H1 (cell line): ENCODE data around the gene CALHM2. TPM values are rescaled to one million over a fixed set of nuclear protein-coding genes. Genes with fewer than 3 reads are reported as not detected.

Experiments used
- CTCF ChIA-PET: fragments of 300-600 bp; sonication (Branson Sonifier 250); formaldehyde crosslinking; loops from one replicate; lab custom pipeline; 2021; ENCODE audit not compliant: partially characterized antibody; lab: Charles Lee
- POLR2A ChIA-PET: fragments of 300-600 bp; sonication (Branson Sonifier 250); formaldehyde crosslinking; loops from one replicate; lab custom pipeline; 2021; ENCODE audit warnings: inconsistent platforms; ENCODE audit not compliant: partially characterized antibody; lab: Charles Lee
- DNase-seq, 2 experiments: peaks; one replicate each; pipeline versions ENCODE4 v3.0.0 to v3.0.0-alpha.2; 2010 to 2022; ENCODE audit warnings: low spot score in 2 of 2, low read depth in 1 of 2, mixed read lengths in 1 of 2
- FAIRE-seq: peaks from 2 replicates; lab custom pipeline; 2011; peaks lifted over from hg19 to GRCh38; lab: Jason Lieb, UNC
- H2AFZ ChIP-seq: 2 replicates; pipeline ENCODE4 v1.8.1; 2012; ENCODE audit warnings: low read length, inconsistent platforms
- H2AK5ac ChIP-seq: 2 replicates; pipeline ENCODE4 v1.6.1; 2013; ENCODE audit warnings: low read depth, low read length
- H2BK120ac ChIP-seq: replicated peaks from 2 replicates; pipeline ENCODE3; 2013; ENCODE audit warnings: low read depth, low read length, inconsistent platforms
- H2BK12ac ChIP-seq: 2 replicates; pipeline ENCODE4 v1.6.1; 2013; ENCODE audit warnings: low read depth, low read length
- H2BK15ac ChIP-seq: 2 replicates; pipeline ENCODE4 v1.6.1; 2013; ENCODE audit warnings: low read length
- H2BK20ac ChIP-seq: 2 replicates; pipeline ENCODE4 v1.6.1; 2013; ENCODE audit warnings: low read length
- H2BK5ac ChIP-seq: 2 replicates; pipeline ENCODE4 v1.6.1; 2013; ENCODE audit warnings: low read depth, low read length
- H3K14ac ChIP-seq: 2 replicates; pipeline ENCODE4 v1.6.1; 2013; ENCODE audit warnings: inconsistent platforms; ENCODE audit not compliant: insufficient read length
- H3K18ac ChIP-seq: 2 replicates; pipeline ENCODE4 v1.6.1; 2013; ENCODE audit warnings: low read length; ENCODE audit errors: extremely low read depth
- H3K23ac ChIP-seq: 2 replicates; pipeline ENCODE4 v1.6.1; 2013; ENCODE audit warnings: inconsistent platforms; ENCODE audit not compliant: insufficient read length
- H3K23me2 ChIP-seq: 2 replicates; pipeline ENCODE4 v1.6.1; 2013; ENCODE audit warnings: low read depth, low read length
- H3K27ac ChIP-seq: 2 replicates; pipeline ENCODE4 v1.6.1; 2011; ENCODE audit warnings: low read depth, low read length, inconsistent platforms
- H3K27me3 ChIP-seq, 4 experiments: replicated peaks in 1 of 4; 1 replicate in 1 of 4; 2 replicates in 3 of 4; pipeline versions ENCODE4 v1.6.1 to v1.8.1; 2011 to 2013; ENCODE audit warnings: low read length in 3 of 4, mild to moderate bottlenecking in 3 of 4, inconsistent platforms in 2 of 4, mixed read lengths in 2 of 4, moderate library complexity in 1 of 4; ENCODE audit not compliant: control insufficient read depth in 3 of 4, insufficient read depth in 3 of 4; ENCODE audit errors: extremely low read depth in 1 of 4
- H3K36me3 ChIP-seq, 4 experiments: 2 replicates each; pipeline versions ENCODE4 v1.6.1 to v1.8.1; 2011 to 2013; ENCODE audit warnings: mild to moderate bottlenecking in 4 of 4, low read length in 3 of 4, moderate library complexity in 2 of 4, control low read depth in 1 of 4, inconsistent platforms in 1 of 4; ENCODE audit not compliant: insufficient read depth in 4 of 4, control insufficient read depth in 2 of 4
- H3K4ac ChIP-seq: replicated peaks from 2 replicates; pipeline ENCODE3; 2013; ENCODE audit warnings: low read length, low read depth, mixed read lengths, inconsistent platforms; ENCODE audit not compliant: insufficient read length
- H3K4me1 ChIP-seq, 4 experiments: replicated peaks in 1 of 4; 1 replicate in 1 of 4; 2 replicates in 3 of 4; pipeline versions ENCODE4 v1.6.1 to v1.8.1; 2011 to 2013; ENCODE audit warnings: low read length in 3 of 4, inconsistent platforms in 2 of 4, mixed read lengths in 1 of 4; ENCODE audit not compliant: insufficient read depth in 4 of 4, control insufficient read depth in 3 of 4
- H3K4me2 ChIP-seq, 2 experiments: 2 replicates each; pipeline versions ENCODE4 v1.6.1 to v1.8.1; 2011 to 2013; ENCODE audit warnings: low read depth in 2 of 2, low read length in 2 of 2, control low read depth in 1 of 2, inconsistent platforms in 1 of 2, mild to moderate bottlenecking in 1 of 2; ENCODE audit not compliant: insufficient read depth in 1 of 2
- H3K4me3 ChIP-seq, 4 experiments: fragments of 200-600, 300-600 bp in 1 of 4; sonication (generic), shearing (Covaris generic), sonication (Bioruptor Twin) in 1 of 4; 2 replicates each; pipeline versions ENCODE4 v1.5.1 to v1.8.1; 2011 to 2016; ENCODE audit warnings: low read length in 4 of 4, low read depth in 3 of 4, control low read depth in 2 of 4, inconsistent platforms in 2 of 4, mild to moderate bottlenecking in 2 of 4, mixed read lengths in 1 of 4, moderate library complexity in 1 of 4; ENCODE audit not compliant: insufficient read depth in 2 of 4; ENCODE audit errors: extremely low read depth in 1 of 4
- H3K56ac ChIP-seq: replicated peaks from 2 replicates; pipeline ENCODE3; 2013; ENCODE audit warnings: low read depth, mild to moderate bottlenecking, mixed read lengths, low read length, inconsistent platforms; ENCODE audit not compliant: insufficient read length
- H3K79me1 ChIP-seq: 2 replicates; pipeline ENCODE4 v1.6.1; 2013; ENCODE audit warnings: low read depth, low read length, control low read depth
- H3K79me2 ChIP-seq, 2 experiments: 2 replicates each; pipeline versions ENCODE4 v1.6.1 to v1.8.1; 2012 to 2013; ENCODE audit warnings: low read length in 2 of 2, mild to moderate bottlenecking in 2 of 2, inconsistent platforms in 1 of 2; ENCODE audit not compliant: insufficient read depth in 2 of 2, control insufficient read depth in 1 of 2
- H3K9ac ChIP-seq, 4 experiments: replicated peaks in 1 of 4; 1 replicate in 1 of 4; 2 replicates in 3 of 4; pipeline versions ENCODE4 v1.6.1 to v1.8.1; 2011 to 2013; ENCODE audit warnings: low read depth in 3 of 4, low read length in 3 of 4, control low read depth in 2 of 4, mild to moderate bottlenecking in 2 of 4, moderate library complexity in 2 of 4, inconsistent platforms in 1 of 4; ENCODE audit errors: extremely low read depth in 1 of 4
- H3K9me3 ChIP-seq, 2 experiments: 2 replicates each; pipeline versions ENCODE4 v1.6.1 to v1.8.1; 2012 to 2013; ENCODE audit warnings: mild to moderate bottlenecking in 2 of 2, moderate library complexity in 2 of 2, control low read depth in 1 of 2, inconsistent platforms in 1 of 2, low read depth in 1 of 2, low read length in 1 of 2, mixed read lengths in 1 of 2; ENCODE audit not compliant: insufficient read depth in 2 of 2
- H4K20me1 ChIP-seq, 2 experiments: replicated peaks in 1 of 2; 2 replicates each; pipeline versions ENCODE3 to v1.8.1; 2011 to 2013; ENCODE audit warnings: inconsistent platforms in 2 of 2, low read length in 2 of 2, mild to moderate bottlenecking in 1 of 2; ENCODE audit not compliant: insufficient read depth in 2 of 2, control insufficient read depth in 1 of 2
- H4K5ac ChIP-seq: 2 replicates; pipeline ENCODE4 v1.6.1; 2013; ENCODE audit warnings: low read length, low read depth, mixed read lengths, inconsistent platforms; ENCODE audit not compliant: insufficient read length
- H4K8ac ChIP-seq: 2 replicates; pipeline ENCODE4 v1.8.0; 2013; ENCODE audit warnings: mild to moderate bottlenecking, moderate library complexity, low read length, inconsistent platforms; ENCODE audit not compliant: insufficient read depth; ENCODE audit errors: extremely low read depth
- H4K91ac ChIP-seq: replicated peaks from 2 replicates; pipeline ENCODE3; 2013; ENCODE audit warnings: low read length, mixed read lengths, inconsistent platforms; ENCODE audit not compliant: insufficient read length
- CREB1 ChIP-seq: IDR thresholded peaks from 2 replicates; pipeline ENCODE4 v1.6.1; 2012; ENCODE audit warnings: inconsistent platforms
- KDM4A ChIP-seq: IDR thresholded peaks from one replicate; pipeline ENCODE4 v1.7.1; 2012; ENCODE audit warnings: low read depth, mild to moderate bottlenecking, moderate library complexity, low read length, inconsistent platforms; ENCODE audit not compliant: severe bottlenecking
- NANOG ChIP-seq: IDR thresholded peaks from 2 replicates; pipeline ENCODE4 v1.6.1; 2011; ENCODE audit warnings: low read length, low read depth, mild to moderate bottlenecking, inconsistent platforms; ENCODE audit not compliant: insufficient read depth, poor library complexity, severe bottlenecking
- POU5F1 ChIP-seq: IDR thresholded peaks from 2 replicates; pipeline ENCODE4 v1.6.1; 2011; ENCODE audit warnings: low read depth, mild to moderate bottlenecking, low read length, moderate library complexity
- WGBS, 2 experiments: shearing (Covaris generic) in 1 of 2; methylation state at CpG; one replicate each; pipeline versions ENCODE4 v1.1.6 to v1.1.7; 2013 to 2015; ENCODE audit warnings: low lambda C conversion rate in 2 of 2, mixed read lengths in 2 of 2, inconsistent platforms in 1 of 2, low coverage in 1 of 2, missing lambda C conversion rate in 1 of 2; ENCODE audit not compliant: insufficient replicate concordance in 2 of 2, insufficient coverage in 1 of 2, insufficient read length in 1 of 2; ENCODE audit errors: extremely low coverage in 1 of 2, missing lambda C conversion rate in 1 of 2; 5-methylcytosine and 5-hydroxymethylcytosine counted together
- polyA plus RNA-seq, 7 experiments: library from polyadenylated mRNA; depleted of rRNA in 3 of 7; stranded (reverse) in 5 of 7; unstranded in 2 of 7; fragments of >200 nt in 5 of 7; fragments of 200-250 nt in 2 of 7; gene quantifications; 1 replicate in 5 of 7; 2 replicates in 1 of 7; 4 replicates in 1 of 7; pipeline versions ENCODE4 v1.2.1 to v1.2.3, GENCODE V29; 2011 to 2013; ENCODE audit warnings: missing spikeins in 2 of 7, mixed read lengths in 2 of 7
- total RNA-seq: library from RNA; stranded (reverse); fragmentation: NEBNext Ultra II Directional; extraction: Animal tissue kit (Norgen Biotek cat#: 25700); gene quantifications from 2 replicates; pipeline ENCODE4 v1.2.1, GENCODE V29; 2021
- TF ChIP-seq, protein P1 (sequence below): IDR thresholded peaks from 2 replicates; pipeline ENCODE4 v1.6.1; 2012; ENCODE audit warnings: inconsistent platforms

CALHM2 gene
- total and polyA plus RNA-seq, 2 of the 8 experiments (the other 6 are each of a cell fraction or from before 2014, with no cell fraction given) = 1.2 to 2.4 TPM

DNA sequence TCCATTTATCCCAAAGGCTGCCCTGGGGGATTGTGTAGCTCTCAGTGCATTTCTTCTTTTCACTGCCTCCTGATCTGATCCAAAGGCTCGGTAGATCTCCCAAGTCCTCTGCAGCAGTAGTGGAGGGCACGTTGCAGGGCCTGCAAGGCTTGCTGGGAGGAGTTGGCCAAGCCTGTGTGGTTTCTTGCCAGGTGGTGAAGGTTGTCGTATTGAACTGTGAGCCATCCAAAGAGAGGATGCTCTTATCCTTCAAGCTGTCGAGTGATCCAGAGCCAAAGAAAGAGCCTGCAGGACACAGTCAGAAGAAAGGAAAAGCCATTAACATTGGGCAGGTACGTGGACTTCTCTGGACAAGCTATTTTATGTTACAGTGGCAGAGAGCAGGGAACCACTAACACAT, 34.6 kb downstream of the CALHM2 start:
- Histone ChIP-seq H3K36me3 (peaks cover 58 to 94% (median 89%) of the 10 kb centered on the region in 4 experiments), H2BK5ac (no peak overlapping the region), H2BK15ac (no peak overlapping the region), H3K23ac (no peak overlapping the region), H3K23me2 (no peaks in the 10 kb centered on the region), H3K56ac (no peak overlapping the region), H3K4me1 (no peaks in the 10 kb centered on the region), H3K4me3 (no peak overlapping the region), H2BK120ac (no peak overlapping the region), H3K9me3 (no peaks in the 10 kb centered on the region), H2AFZ (no peak overlapping the region), H3K27me3 (no peaks in the 10 kb centered on the region), H3K18ac (no peak overlapping the region), H4K20me1 (peaks cover 7 to 9% of the 10 kb centered on the region in 2 experiments), H2BK12ac (no peak overlapping the region), H3K9ac (no peak overlapping the region), H2BK20ac (no peak overlapping the region), H4K8ac (no peak overlapping the region), H3K4ac (no peak overlapping the region), H4K91ac (no peak overlapping the region), H2AK5ac (no peak overlapping the region), H3K14ac (no peak overlapping the region), H3K4me2 (no peak overlapping the region), H4K5ac (no peak overlapping the region), H3K79me1 (no peaks in the 10 kb centered on the region), H3K79me2 (no peaks in the 10 kb centered on the region), H3K27ac (no peak overlapping the region)
- TF ChIP-seq, protein P1, sequence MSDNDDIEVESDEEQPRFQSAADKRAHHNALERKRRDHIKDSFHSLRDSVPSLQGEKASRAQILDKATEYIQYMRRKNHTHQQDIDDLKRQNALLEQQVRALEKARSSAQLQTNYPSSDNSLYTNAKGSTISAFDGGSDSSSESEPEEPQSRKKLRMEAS = no peak
- TF ChIP-seq CREB1 (no peak), POU5F1 (no peak), KDM4A (no peak), NANOG (no peak)
- no peak for DNase-seq
- WGBS, 2 experiments = 93% methylated on average over 5 of the region's 5 CpGs; no CpG with 5 or more reads in 1 of the 2 experiments
- no peak for FAIRE-seq
- POLR2A ChIA-PET = interaction anchor here (1.1 to 2.1 kb wide), 5 partner anchors 10 to 57 kb away, joined by 3 to 5 read pairs (median 3); no protein-coding TSS in a partner anchor
- CTCF ChIA-PET = interaction anchor here (1.0 to 4.3 kb wide), 12 partner anchors 9 to 71 kb away, joined by 3 to 35 read pairs (median 8); partner anchors contain the start of gene CALHM1
